NCI-H2227 (cell line): Measurements from ENCODE around the gene MAPK10.
A peak's percentile ranks its signal among the peaks of the same experiment; 100 is the strongest.
"Not testable (repeated sequence)": the region's sequence is repeated elsewhere in the genome, so short reads cannot be mapped to it uniquely, and the experiment has no call there.

Experiments used
- DNase-seq: peaks from one replicate; lab custom pipeline; 2025; ENCODE audit not compliant: unreplicated experiment; lab: John Stamatoyannopoulos, UW

The MAPK10 gene

GRCh38 chr4:86048426-86048825, 311.4 kb downstream of the MAPK10 start:
- no peak for DNase-seq

GRCh38 chr4:86044593-86044985, 315.3 kb downstream of the MAPK10 start:
- DNase-seq, result no peak

GRCh38 chr4:86043755-86044592, 315.9 kb downstream of the MAPK10 start:
- DNase-seq, result peak; percentile 47

- DNase-seq, result no peak
Measured at GRCh38 chr4:86038037-86038436, 321.8 kb downstream of the MAPK10 start.

- DNase-seq, result no peak
Measured at GRCh38 chr4:86036736-86037135, 323.1 kb downstream of the MAPK10 start.

- DNase-seq, result no peak
Measured at GRCh38 chr4:86035688-86036087, 324.2 kb downstream of the MAPK10 start.

- no peak for DNase-seq
Measured at GRCh38 chr4:86034616-86035015, 325.2 kb downstream of the MAPK10 start.

GRCh38 chr4:86033171-86033570, 326.7 kb downstream of the MAPK10 start:
- no peak for DNase-seq

GRCh38 chr4:86032476-86033022, 327.3 kb downstream of the MAPK10 start:
- DNase-seq, result no peak

GRCh38 chr4:86031927-86032326, 327.9 kb downstream of the MAPK10 start:
- no peak for DNase-seq

GRCh38 chr4:86026720-86027119, 333.1 kb downstream of the MAPK10 start:
- no peak for DNase-seq

GRCh38 chr4:86021671-86022070, 338.2 kb downstream of the MAPK10 start:
- not testable (repeated sequence) for DNase-seq

GRCh38 chr4:86019906-86020305, 339.9 kb downstream of the MAPK10 start:
- DNase-seq, result no peak

GRCh38 chr4:86019362-86019761, 340.5 kb downstream of the MAPK10 start:
- DNase-seq, result no peak

- DNase-seq, result no peak
Measured at GRCh38 chr4:86015412-86016350, 344.2 kb downstream of the MAPK10 start.

- DNase-seq, result no peak
Measured at GRCh38 chr4:86014599-86014998, 345.3 kb downstream of the MAPK10 start.

GRCh38 chr4:86013621-86014020, 346.2 kb downstream of the MAPK10 start:
- DNase-seq, result no peak

- no peak for DNase-seq
Measured at GRCh38 chr4:86011117-86011516, 348.7 kb downstream of the MAPK10 start.

- no peak for DNase-seq
Measured at GRCh38 chr4:86007042-86007441, 352.8 kb downstream of the MAPK10 start.

GRCh38 chr4:86006057-86006456, 353.8 kb downstream of the MAPK10 start:
- no peak for DNase-seq

GRCh38 chr4:86004030-86004429, 355.8 kb downstream of the MAPK10 start:
- DNase-seq, result no peak

GRCh38 chr4:86001591-86001990, 358.3 kb downstream of the MAPK10 start:
- DNase-seq, result no peak
